GM21723 (cell line): ENCODE measurements around the gene TPX2.

Experiments
- ATAC-seq: cut with Tn5 transposase; IDR thresholded peaks from one replicate; pipeline ENCODE4 v1.9.1; 2021; ENCODE audit warnings: mild to moderate bottlenecking, moderate library complexity; ENCODE audit not compliant: unreplicated experiment

TPX2 gene, protein sequence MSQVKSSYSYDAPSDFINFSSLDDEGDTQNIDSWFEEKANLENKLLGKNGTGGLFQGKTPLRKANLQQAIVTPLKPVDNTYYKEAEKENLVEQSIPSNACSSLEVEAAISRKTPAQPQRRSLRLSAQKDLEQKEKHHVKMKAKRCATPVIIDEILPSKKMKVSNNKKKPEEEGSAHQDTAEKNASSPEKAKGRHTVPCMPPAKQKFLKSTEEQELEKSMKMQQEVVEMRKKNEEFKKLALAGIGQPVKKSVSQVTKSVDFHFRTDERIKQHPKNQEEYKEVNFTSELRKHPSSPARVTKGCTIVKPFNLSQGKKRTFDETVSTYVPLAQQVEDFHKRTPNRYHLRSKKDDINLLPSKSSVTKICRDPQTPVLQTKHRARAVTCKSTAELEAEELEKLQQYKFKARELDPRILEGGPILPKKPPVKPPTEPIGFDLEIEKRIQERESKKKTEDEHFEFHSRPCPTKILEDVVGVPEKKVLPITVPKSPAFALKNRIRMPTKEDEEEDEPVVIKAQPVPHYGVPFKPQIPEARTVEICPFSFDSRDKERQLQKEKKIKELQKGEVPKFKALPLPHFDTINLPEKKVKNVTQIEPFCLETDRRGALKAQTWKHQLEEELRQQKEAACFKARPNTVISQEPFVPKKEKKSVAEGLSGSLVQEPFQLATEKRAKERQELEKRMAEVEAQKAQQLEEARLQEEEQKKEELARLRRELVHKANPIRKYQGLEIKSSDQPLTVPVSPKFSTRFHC

DNA sequence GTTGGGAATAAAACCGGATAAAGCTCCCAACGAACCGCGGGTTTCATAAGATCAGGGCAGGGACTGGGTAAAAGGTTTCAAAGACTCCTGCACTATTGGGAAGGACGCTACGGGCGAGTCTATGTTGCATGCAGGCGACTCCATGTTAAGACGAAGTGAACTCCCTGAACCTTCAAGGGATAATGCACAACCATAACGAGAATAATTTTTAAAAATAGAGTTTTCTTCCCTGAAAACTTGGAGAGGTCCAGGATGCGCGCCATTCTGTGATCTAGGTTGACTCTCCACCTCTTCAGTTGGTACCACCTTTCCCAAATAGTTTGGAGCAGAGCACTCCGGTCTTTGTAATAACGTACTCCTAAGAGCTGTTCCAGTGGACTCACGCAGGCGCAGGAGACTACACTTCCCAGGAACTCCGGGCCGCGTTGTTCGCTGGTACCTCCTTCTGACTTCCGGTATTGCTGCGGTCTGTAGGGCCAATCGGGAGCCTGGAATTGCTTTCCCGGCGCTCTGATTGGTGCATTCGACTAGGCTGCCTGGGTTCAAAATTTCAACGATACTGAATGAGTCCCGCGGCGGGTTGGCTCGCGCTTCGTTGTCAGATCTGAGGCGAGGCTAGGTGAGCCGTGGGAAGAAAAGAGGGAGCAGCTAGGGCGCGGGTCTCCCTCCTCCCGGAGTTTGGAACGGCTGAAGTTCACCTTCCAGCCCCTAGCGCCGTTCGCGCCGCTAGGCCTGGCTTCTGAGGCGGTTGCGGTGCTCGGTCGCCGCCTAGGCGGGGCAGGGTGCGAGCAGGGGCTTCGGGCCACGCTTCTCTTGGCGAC lies at the start of gene TPX2:
Gene TPX2 (plus strand): TSS at position 562 of the 821 bp plus-strand sequence. CDS start 18,187 bp downstream, outside the sequence.
- peak; percentile 92 for ATAC-seq

GRCh38 chr20:31690124-31690666 lies 48.9 kb upstream of the TPX2 start:
- ATAC-seq = no peak

DNA sequence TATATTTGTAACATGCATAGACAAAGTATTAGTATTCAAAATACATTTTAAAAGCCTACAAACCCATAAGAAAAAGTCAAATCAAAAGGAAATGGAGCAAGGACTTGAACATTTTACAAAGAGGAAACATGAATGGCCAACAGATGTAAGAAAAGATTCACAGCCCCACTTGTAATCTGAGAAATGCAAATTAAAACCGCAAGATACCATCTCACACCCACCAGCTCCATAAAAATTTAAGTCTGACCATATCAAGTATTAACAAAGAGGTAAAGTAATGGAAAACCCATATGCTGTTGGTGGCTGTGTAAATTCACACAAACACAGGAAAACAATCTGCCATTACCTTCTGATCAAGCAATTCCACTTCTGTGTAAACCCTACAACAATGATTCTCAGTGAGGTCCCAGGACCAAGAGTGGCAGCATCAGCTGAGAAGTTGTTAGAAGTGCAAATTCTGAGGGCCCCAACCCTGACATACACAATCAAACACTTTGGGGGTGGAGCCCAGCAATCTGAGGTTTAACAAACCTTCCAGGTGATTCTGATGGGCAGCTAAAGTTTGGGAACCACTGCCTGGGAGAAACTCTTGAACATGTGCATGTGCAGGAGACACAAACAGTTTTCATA lies 47.3 kb upstream of the TPX2 start:
- peak; percentile 52 for ATAC-seq

DNA sequence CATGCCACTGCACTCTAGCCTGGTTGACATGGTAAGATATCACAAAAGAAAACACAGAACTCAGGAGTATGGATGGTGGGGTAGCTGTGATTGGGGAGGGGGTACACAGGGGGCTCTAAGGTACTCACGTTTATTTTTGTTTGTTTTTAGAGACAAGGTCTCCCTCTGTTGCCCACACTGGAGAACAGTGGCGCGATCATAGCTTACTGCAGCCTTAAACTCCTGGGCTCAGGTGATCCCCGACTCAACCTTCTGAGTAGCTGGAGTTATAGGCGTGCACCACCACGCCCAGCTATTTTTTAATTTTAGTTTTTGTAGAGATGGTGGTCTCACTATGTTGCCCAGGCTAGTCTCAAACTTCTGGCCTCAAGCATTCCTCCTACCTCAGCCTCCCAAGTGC lies 45.7 kb upstream of the TPX2 start:
- no peak for ATAC-seq

DNA sequence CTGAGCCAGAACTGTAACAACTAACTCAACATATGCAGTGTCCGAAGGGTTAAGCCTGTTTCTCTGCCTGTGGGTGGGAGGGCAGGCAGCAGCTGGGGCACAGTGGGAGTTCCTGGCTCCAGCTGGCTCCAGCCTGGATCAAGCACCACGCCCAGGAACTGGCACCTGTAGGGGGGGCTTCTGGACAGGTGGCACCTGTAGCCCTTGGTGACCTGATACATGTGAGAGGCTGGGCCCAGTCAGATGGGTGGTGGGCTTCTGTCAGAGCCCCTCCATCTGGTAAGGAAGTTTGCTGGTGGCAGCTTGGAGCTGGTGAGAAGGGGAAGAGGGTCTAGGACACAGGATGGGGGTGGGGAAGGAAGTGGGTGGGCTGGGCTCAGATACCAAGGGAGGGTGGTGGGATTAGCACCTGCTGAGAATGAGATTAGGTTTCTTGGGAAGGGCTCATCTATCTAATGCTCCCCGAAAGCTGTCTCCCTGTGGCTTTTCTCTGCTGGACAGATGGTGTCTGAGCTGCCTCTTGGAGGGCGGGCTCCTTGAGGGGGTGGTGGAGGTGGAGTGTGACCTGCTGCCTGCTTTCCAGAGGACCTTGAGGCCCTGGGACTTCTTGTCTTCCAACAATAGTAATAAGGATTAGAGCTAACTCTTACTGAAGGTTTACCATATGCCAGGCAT lies 45.0 kb upstream of the TPX2 start:
- ATAC-seq = no peak

GRCh38 chr20:31694842-31695593 lies 44.1 kb upstream of the TPX2 start:
- ATAC-seq = no peak

- no peak for ATAC-seq
Observed at GRCh38 chr20:31695849-31696804, 43.0 kb upstream of the TPX2 start.

DNA sequence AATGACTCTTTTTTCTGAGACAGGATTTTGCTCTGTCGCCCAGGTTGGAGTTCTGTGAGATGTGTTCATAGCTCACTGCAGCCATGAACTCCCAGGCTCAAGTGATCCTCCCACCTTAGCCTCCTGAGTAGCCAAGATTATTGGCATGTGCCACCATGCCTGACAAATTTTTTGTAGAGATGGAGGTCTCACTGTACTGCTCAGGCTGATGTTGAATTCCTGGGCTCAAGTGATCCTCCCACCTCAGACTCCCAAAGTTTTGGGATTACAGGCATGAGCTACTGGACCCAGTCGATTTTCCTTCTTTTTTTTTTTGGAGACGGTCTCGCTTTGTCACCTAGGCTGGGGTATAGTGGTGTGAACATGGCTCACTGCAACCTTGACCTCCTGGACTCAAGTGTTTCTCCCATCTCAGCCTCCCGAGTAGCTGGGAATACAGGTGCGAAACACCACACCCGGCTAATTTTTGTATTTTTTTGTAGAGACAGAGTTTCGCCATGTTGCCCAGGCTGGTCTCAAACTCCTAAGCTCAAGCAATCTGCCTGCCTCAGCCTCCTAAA lies 40.8 kb upstream of the TPX2 start:
- ATAC-seq = no peak

- ATAC-seq = peak; percentile 91
Observed at GRCh38 chr20:31698803-31699718, 40.0 kb upstream of the TPX2 start.

GRCh38 chr20:31699801-31700728 lies 39.0 kb upstream of the TPX2 start:
- ATAC-seq = no peak

DNA sequence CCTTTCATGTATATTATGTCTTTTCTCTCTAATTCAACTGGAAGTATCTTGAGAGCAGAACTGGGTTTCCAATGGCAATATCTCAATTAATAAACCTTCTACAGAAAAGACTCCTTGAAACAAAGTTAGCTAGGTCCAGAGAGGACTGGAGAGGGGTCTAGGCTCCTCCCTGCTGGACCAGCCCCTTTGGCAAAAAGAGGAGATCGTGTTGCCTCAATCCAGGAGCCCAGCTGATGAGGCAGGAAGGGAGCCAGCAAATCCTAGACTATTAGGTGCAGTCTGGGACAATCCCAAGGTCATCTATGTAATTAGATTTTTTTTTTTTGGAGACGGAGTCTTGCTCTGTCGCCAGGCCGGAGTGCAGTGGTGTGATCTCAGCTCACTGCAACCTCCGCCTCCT lies 38.3 kb upstream of the TPX2 start:
- ATAC-seq = no peak

- ATAC-seq = no peak
Observed at GRCh38 chr20:31701591-31701990, 37.5 kb upstream of the TPX2 start.

DNA sequence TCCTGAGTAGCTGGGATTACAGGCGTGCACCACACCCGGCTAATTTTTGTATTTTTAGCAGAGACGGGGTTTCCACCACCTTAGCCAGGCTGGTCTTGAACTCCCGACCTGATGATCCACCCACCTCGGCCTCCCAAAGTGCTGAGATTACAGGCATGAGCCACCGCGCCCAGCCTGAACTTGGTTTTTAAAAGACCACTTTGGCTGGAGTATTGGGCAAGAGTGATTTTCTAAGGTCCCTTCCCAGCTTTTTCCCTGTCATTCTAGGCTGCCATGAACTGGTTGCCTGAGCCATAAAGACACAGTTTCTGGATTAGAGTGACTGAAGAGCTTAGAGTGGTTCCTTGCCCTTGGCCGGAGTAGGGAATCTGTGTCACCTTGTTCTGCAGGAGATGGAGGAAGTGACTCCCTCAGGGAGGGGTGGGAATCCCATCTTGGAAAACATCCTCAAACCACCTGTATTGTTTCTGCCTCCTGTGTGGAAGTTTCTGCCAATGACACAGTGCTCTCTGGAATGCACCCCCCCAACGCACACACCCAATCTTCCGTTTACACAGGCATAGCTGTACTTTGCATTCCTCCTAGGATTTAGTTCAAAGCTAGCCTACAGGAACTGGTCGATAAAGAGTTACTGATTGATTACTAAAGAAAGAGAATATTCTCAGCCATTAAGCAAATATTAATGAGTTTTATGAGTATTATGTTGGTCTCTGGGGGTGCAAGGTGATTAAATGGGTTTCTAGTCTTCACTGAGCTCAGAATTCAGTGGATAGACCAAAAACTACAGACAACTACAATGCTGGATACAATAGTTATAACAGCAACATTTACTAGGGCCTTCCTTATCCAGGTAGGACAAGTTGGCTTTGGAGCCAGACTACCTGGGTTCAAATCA lies 34.6 kb upstream of the TPX2 start:
- no peak for ATAC-seq

GRCh38 chr20:31705191-31705590 lies 33.9 kb upstream of the TPX2 start:
- ATAC-seq = no peak
